Measurements from ENCODE around the gene ELMO1.

- TF ChIP-seq, protein P1, sequence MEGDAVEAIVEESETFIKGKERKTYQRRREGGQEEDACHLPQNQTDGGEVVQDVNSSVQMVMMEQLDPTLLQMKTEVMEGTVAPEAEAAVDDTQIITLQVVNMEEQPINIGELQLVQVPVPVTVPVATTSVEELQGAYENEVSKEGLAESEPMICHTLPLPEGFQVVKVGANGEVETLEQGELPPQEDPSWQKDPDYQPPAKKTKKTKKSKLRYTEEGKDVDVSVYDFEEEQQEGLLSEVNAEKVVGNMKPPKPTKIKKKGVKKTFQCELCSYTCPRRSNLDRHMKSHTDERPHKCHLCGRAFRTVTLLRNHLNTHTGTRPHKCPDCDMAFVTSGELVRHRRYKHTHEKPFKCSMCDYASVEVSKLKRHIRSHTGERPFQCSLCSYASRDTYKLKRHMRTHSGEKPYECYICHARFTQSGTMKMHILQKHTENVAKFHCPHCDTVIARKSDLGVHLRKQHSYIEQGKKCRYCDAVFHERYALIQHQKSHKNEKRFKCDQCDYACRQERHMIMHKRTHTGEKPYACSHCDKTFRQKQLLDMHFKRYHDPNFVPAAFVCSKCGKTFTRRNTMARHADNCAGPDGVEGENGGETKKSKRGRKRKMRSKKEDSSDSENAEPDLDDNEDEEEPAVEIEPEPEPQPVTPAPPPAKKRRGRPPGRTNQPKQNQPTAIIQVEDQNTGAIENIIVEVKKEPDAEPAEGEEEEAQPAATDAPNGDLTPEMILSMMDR (IDR thresholded peaks at IDR 0.05): no peak
- no peak for TF ChIP-seq ZFX (IDR thresholded peaks at IDR 0.05; ENCODE audit: borderline replicate concordance)
Measured at GRCh38 chr7:37445064-37445723, 3.5 kb downstream of the ELMO1 start.

Data from 22Rv1 (cell line).